ENCODE data around the gene ADGRV1. TPM values are rescaled to one million over a fixed set of nuclear protein-coding genes. Genes with fewer than 3 reads are reported as not detected.

The ADGRV1 gene
- total RNA-seq, 4 donors from 2014 or later, result 0.28 to 6.5 (median 3.7) TPM

- TF ChIP-seq POLR2A (IDR thresholded peaks at IDR 0.05), result no peak
- TF ChIP-seq CTCF (IDR thresholded peaks at IDR 0.05), result no peak
Observed at GRCh38 chr5:90853750-90854149, 295.2 kb downstream of the ADGRV1 start.

GRCh38 chr5:90854169-90854568 is 295.6 kb downstream of the ADGRV1 start:
- no peak overlapping the region for H3K4me3 ChIP-seq
- no peak overlapping the region for H3K27ac ChIP-seq
- H3K4me1 ChIP-seq, result no peaks in the 10 kb centered on the region
- DNase-seq, result no peak
- no peaks in the 10 kb centered on the region for H3K9me3 ChIP-seq
- no peak for TF ChIP-seq POLR2A (IDR thresholded peaks at IDR 0.05)
- TF ChIP-seq CTCF (IDR thresholded peaks at IDR 0.05), result no peak
- H3K27me3 ChIP-seq, result no peaks in the 10 kb centered on the region
- no peaks in the 10 kb centered on the region for H3K36me3 ChIP-seq

More at GRCh38 chr5:90853750-90854149, 295.2 kb downstream of the ADGRV1 start:
- Histone ChIP-seq H3K36me3 (no peaks in the 10 kb centered on the region), H3K9me3 (no peaks in the 10 kb centered on the region), H3K27me3 (no peaks in the 10 kb centered on the region), H3K4me1 (no peaks in the 10 kb centered on the region), H3K27ac (no peak overlapping the region), H3K4me3 (no peak overlapping the region)
- no peak for DNase-seq

- Histone ChIP-seq H3K4me1 (no peaks in the 10 kb centered on the region), H3K4me3 (no peak overlapping the region), H3K27ac (no peak overlapping the region), H3K27me3 (no peaks in the 10 kb centered on the region), H3K9me3 (no peaks in the 10 kb centered on the region), H3K36me3 (no peaks in the 10 kb centered on the region)
- no peak for DNase-seq
- no peak for TF ChIP-seq CTCF (IDR thresholded peaks at IDR 0.05)
- TF ChIP-seq POLR2A (IDR thresholded peaks at IDR 0.05), result no peak
Observed at GRCh38 chr5:90855296-90856010, 296.9 kb downstream of the ADGRV1 start.

GRCh38 chr5:90861843-90862586 is 303.4 kb downstream of the ADGRV1 start:
- H3K36me3 ChIP-seq, result no peaks in the 10 kb centered on the region
- no peaks in the 10 kb centered on the region for H3K27me3 ChIP-seq
- peak in 2 of 6 experiments; percentile 13 to 14 for TF ChIP-seq CTCF (IDR thresholded peaks at IDR 0.05)
- TF ChIP-seq POLR2A (IDR thresholded peaks at IDR 0.05), result no peak
- no peaks in the 10 kb centered on the region for H3K9me3 ChIP-seq
- no peak overlapping the region for H3K27ac ChIP-seq
- H3K4me1 ChIP-seq, result no peaks in the 10 kb centered on the region
- no peak for DNase-seq
- H3K4me3 ChIP-seq, result no peak overlapping the region

GRCh38 chr5:90865180-90865579 is 306.6 kb downstream of the ADGRV1 start:
- H3K27me3 ChIP-seq, result no peaks in the 10 kb centered on the region
- H3K4me3 ChIP-seq, result no peak overlapping the region
- H3K27ac ChIP-seq, result no peak overlapping the region
- H3K4me1 ChIP-seq, result no peaks in the 10 kb centered on the region
- DNase-seq, result no peak
- no peaks in the 10 kb centered on the region for H3K36me3 ChIP-seq
- TF ChIP-seq POLR2A (IDR thresholded peaks at IDR 0.05), result no peak
- no peaks in the 10 kb centered on the region for H3K9me3 ChIP-seq

- TF ChIP-seq POLR2A (IDR thresholded peaks at IDR 0.05) (no peak), CTCF (IDR thresholded peaks at IDR 0.05) (peak in 4 of 6 experiments; percentile 55 to 70 (median 64))
- no peaks in the 10 kb centered on the region for H3K36me3 ChIP-seq
- H3K9me3 ChIP-seq, result no peaks in the 10 kb centered on the region
- no peak overlapping the region for H3K4me3 ChIP-seq
- no peak for DNase-seq
- H3K4me1 ChIP-seq, result no peaks in the 10 kb centered on the region
- H3K27ac ChIP-seq, result no peak overlapping the region
- no peaks in the 10 kb centered on the region for H3K27me3 ChIP-seq
Observed at GRCh38 chr5:90866333-90866732, 307.7 kb downstream of the ADGRV1 start.

Data from Peyer's patch (tissue), 4 donors.